Measurements from ENCODE around the gene RXFP1. TPM values are rescaled to one million over a fixed set of nuclear protein-coding genes. Genes with fewer than 3 reads are reported as not detected.

Gene RXFP1
- total and polyA plus RNA-seq, 4 donors: 0.24 to 1.5 (median 0.80) TPM

GRCh38 chr4:158597879-158598596 is 76.4 kb downstream of the RXFP1 start:
- TF ChIP-seq ZBTB33 (IDR thresholded peaks at IDR 0.05) (no peak), NR2F2 (IDR thresholded peaks at IDR 0.05) (peak; percentile 59)
- Histone ChIP-seq H3K27ac (ENCODE audit: low read depth in 1 of 2, low read length in 2 of 2) (no peak overlapping the region), H3K9me3 (ENCODE audit: control insufficient read depth in 4 of 4, low read length in 3 of 4) (no peaks in the 10 kb centered on the region), H3K9ac (ENCODE audit: low read depth in 1 of 2, low read length in 2 of 2) (no peak overlapping the region), H3K36me3 (ENCODE audit: control insufficient read depth in 4 of 4, insufficient read depth in 3 of 4, low read depth in 1 of 4, low read length in 3 of 4) (no peaks in the 10 kb centered on the region), H3K27me3 (ENCODE audit: control insufficient read depth in 4 of 4, insufficient read depth in 4 of 4, low read length in 3 of 4) (peaks cover 0 to 3% (median 1%) of the 10 kb centered on the region in 4 donors), H3K4me1 (ENCODE audit: control insufficient read depth in 4 of 4, insufficient read depth in 4 of 4, low read length in 3 of 4) (no peaks in the 10 kb centered on the region), H3K4me3 (ENCODE audit: low read depth in 1 of 3, low read length in 3 of 3) (no peak overlapping the region)
- DNase-seq (ENCODE audit: low spot score): no peak
- 42% methylated on average over 5 of the region's 5 CpGs for WGBS

GRCh38 chr4:158599150-158599549 is 77.5 kb downstream of the RXFP1 start:
- TF ChIP-seq NR2F2 (IDR thresholded peaks at IDR 0.05) (no peak), SP1 (IDR thresholded peaks at IDR 0.05) (no peak), JUND (IDR thresholded peaks at IDR 0.05) (no peak), FOXA1 (IDR thresholded peaks at IDR 0.05) (no peak), ATF3 (IDR thresholded peaks at IDR 0.05) (no peak), MAX (IDR thresholded peaks at IDR 0.05) (no peak), ZBTB33 (IDR thresholded peaks at IDR 0.05) (no peak), REST (IDR thresholded peaks at IDR 0.05) (no peak), CTCF (IDR thresholded peaks at IDR 0.05; ENCODE audit: low read depth, low read length, missing input control) (no peak), EGR1 (IDR thresholded peaks at IDR 0.05; ENCODE audit: low read depth in 2 of 2) (no peak), GABPA (IDR thresholded peaks at IDR 0.05 in 1 of 2, conservative IDR thresholded peaks at IDR 0.05 in 1 of 2) (no peak), HNF4G (IDR thresholded peaks at IDR 0.05) (no peak), RXRA (IDR thresholded peaks at IDR 0.05) (no peak), YY1 (IDR thresholded peaks at IDR 0.05) (no peak), HNF4A (conservative IDR thresholded peaks at IDR 0.05) (no peak), TAF1 (conservative IDR thresholded peaks at IDR 0.05) (no peak)
- no peak overlapping the region for H3K9ac ChIP-seq (ENCODE audit: low read depth in 1 of 2, low read length in 2 of 2)
- no peak for DNase-seq (ENCODE audit: low spot score)
- H3K4me1 ChIP-seq (ENCODE audit: control insufficient read depth in 4 of 4, insufficient read depth in 4 of 4, low read length in 3 of 4): no peaks in the 10 kb centered on the region
- peaks cover 0 to 3% (median 1%) of the 10 kb centered on the region in 4 donors for H3K27me3 ChIP-seq (ENCODE audit: control insufficient read depth in 4 of 4, insufficient read depth in 4 of 4, low read length in 3 of 4)
- no peaks in the 10 kb centered on the region for H3K9me3 ChIP-seq (ENCODE audit: control insufficient read depth in 4 of 4, low read length in 3 of 4)
- H3K4me3 ChIP-seq (ENCODE audit: low read depth in 1 of 3, low read length in 3 of 3): no peak overlapping the region
- H3K36me3 ChIP-seq (ENCODE audit: control insufficient read depth in 4 of 4, insufficient read depth in 3 of 4, low read depth in 1 of 4, low read length in 3 of 4): no peaks in the 10 kb centered on the region
- WGBS: 59% methylated on average over 4 of the region's 4 CpGs
- H3K27ac ChIP-seq (ENCODE audit: low read depth in 1 of 2, low read length in 2 of 2): no peak overlapping the region

Measured in liver (tissue), 9 donors.